Measurements from ENCODE around the gene EYS.

The EYS gene

DNA sequence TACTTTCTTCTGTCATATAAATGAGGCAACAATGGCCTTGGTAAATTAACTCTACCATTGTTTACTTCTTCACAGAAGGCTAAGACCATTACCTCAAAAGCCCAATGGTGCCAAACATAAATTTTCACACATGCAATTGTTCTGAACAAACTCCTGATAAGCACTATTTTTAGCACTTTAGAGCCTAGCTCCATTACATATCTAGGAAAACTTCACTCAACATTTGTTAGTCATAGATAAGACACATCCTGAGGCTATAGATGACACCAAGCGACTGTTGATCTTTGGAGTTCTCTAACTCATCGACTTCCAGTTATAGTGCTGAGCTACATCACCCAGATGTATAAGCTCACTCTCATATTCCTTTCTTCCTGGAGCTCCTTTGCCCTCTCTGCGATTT lies 245.9 kb downstream of the EYS start:
- TF ChIP-seq, protein P1, sequence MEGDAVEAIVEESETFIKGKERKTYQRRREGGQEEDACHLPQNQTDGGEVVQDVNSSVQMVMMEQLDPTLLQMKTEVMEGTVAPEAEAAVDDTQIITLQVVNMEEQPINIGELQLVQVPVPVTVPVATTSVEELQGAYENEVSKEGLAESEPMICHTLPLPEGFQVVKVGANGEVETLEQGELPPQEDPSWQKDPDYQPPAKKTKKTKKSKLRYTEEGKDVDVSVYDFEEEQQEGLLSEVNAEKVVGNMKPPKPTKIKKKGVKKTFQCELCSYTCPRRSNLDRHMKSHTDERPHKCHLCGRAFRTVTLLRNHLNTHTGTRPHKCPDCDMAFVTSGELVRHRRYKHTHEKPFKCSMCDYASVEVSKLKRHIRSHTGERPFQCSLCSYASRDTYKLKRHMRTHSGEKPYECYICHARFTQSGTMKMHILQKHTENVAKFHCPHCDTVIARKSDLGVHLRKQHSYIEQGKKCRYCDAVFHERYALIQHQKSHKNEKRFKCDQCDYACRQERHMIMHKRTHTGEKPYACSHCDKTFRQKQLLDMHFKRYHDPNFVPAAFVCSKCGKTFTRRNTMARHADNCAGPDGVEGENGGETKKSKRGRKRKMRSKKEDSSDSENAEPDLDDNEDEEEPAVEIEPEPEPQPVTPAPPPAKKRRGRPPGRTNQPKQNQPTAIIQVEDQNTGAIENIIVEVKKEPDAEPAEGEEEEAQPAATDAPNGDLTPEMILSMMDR (conservative IDR thresholded peaks at IDR 0.05): no peak
- H3K27ac ChIP-seq: no peak overlapping the region

- TF ChIP-seq, protein P1 (conservative IDR thresholded peaks at IDR 0.05): no peak
- H3K27ac ChIP-seq: no peak overlapping the region
These were observed 254.7 kb downstream of the EYS start for GRCh38 chr6:65452333-65452732.

DNA sequence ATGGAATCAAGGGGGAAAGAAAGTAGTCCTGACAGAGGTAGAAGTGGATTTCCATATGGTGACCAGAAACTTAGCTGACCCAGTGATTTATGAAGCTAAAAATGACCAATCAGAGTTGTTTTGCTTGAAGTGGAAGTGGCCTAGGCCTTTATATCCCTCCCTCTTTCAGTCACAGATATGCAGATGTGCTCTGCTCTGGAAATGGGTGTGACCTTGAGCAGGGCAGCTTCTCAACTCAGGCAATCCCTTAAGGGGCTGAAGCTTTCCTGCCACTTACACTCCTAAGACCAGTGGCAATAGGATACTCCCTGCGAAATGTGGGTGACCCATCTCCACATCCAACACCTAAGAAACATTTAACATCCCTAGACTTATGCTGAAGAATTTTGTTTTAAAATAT lies 256.6 kb downstream of the EYS start:
- TF ChIP-seq, protein P1 (conservative IDR thresholded peaks at IDR 0.05): no peak
- no peak overlapping the region for H3K27ac ChIP-seq

DNA sequence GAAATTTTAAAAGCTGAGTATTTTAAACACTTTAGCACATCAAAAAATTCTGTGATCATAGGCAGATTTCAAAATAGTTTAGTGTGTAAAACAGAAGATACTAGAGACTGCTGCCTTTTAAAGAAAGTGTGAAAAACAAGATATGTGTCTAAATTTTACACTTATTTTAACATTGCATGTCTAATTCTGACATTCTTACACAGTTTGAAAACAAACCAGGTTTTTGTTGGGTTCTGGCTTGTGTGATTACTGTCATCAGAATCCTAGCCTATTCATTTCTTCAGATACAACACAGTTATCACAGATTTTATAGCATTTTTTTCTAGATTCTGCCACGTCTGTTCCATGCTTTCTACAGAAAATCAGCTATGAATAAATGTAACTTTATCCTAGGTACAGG lies 257.1 kb downstream of the EYS start:
- H3K27ac ChIP-seq: no peak overlapping the region
- TF ChIP-seq, protein P1 (conservative IDR thresholded peaks at IDR 0.05): no peak

GRCh38 chr6:65448866-65449265 lies 258.2 kb downstream of the EYS start:
- TF ChIP-seq, protein P1 (conservative IDR thresholded peaks at IDR 0.05): no peak
- H3K27ac ChIP-seq: no peak overlapping the region

- no peak overlapping the region for H3K27ac ChIP-seq
- TF ChIP-seq, protein P1 (conservative IDR thresholded peaks at IDR 0.05): no peak
These were observed 270.7 kb downstream of the EYS start for GRCh38 chr6:65436281-65436680.

GRCh38 chr6:65416621-65417020 lies 290.4 kb downstream of the EYS start:
- H3K27ac ChIP-seq: no peak overlapping the region
- TF ChIP-seq, protein P1 (conservative IDR thresholded peaks at IDR 0.05): no peak

DNA sequence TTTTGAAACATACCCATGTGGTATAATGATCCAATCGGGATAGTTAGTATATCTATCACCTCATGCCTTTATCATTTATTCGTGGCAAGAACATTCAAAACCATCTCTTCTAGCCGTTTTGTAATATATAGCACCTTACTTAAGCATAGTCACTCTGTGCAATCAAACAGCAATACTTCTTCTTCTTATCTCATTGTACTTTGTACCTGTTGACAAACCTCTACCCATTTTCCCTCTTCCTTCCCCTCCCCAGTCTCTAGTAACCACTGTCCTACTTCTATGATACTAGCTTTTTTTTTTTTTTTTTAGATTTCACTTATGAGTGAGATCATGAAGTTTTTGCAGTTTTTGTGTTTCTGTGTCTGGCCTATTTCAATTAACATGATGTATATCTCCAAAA lies 296.7 kb downstream of the EYS start:
- TF ChIP-seq, protein P1 (conservative IDR thresholded peaks at IDR 0.05): no peak
- no peak overlapping the region for H3K27ac ChIP-seq

Measured in VCaP (cell line).